ENCODE results near the gene GLS2. TPM values are rescaled to one million over a fixed set of nuclear protein-coding genes. Genes with fewer than 3 reads are reported as not detected.

GLS2 gene
- total and polyA plus RNA-seq, 2 donors (not counting 1 experiment from before 2014, with no cell fraction given), result 0.03 to 0.17 TPM

DNA sequence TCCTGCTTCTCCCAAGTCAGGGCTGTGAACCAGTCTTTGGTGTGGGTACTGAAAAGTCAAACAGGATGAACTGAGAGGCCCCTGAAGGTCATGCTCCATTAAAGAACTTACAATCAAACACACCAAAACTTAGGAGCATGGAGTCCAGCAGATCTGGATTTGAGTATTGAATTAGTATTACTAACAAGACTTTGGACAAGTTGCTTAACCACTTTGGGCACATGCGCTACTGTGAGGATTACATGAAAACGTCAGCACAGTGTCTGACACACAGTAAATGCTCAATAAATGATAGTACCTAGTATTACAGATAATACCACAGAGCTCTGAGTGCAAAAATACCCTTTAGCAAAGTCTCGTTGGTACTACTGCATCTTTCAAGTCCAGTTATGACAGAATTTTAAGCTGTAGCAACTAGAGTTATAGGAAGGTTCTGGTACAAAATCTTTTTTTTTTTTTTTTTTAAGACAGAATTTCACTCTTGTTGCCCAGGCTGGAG lies 62.0 kb downstream of the GLS2 start:
- peaks cover 8% of the 10 kb centered on the region for H3K36me3 ChIP-seq (ENCODE audit: control insufficient read depth, insufficient read depth, low read length)
- no peaks in the 10 kb centered on the region for H3K79me2 ChIP-seq (ENCODE audit: control insufficient read depth, insufficient read depth, low read length)
- H3K9ac ChIP-seq (ENCODE audit: insufficient read depth, low read length), result no peak overlapping the region
- no peak overlapping the region for H3K4me3 ChIP-seq (replicated peaks in 1 of 4; ENCODE audit: control extremely low read depth in 1 of 4, insufficient read depth in 1 of 4, low read depth in 3 of 4, low read length in 4 of 4)
- H3K9me3 ChIP-seq (ENCODE audit: control insufficient read depth, insufficient read depth, low read depth, low read length), result no peaks in the 10 kb centered on the region
- H3K27ac ChIP-seq (ENCODE audit: insufficient read depth, low read length), result no peak overlapping the region
- no peaks in the 10 kb centered on the region for H3K27me3 ChIP-seq (ENCODE audit: control insufficient read depth, insufficient read depth, low read length)
- H4K20me1 ChIP-seq (ENCODE audit: control insufficient read depth, extremely low read depth, insufficient read depth, low read length), result no peaks in the 10 kb centered on the region
- no peaks in the 10 kb centered on the region for H3K4me1 ChIP-seq (ENCODE audit: control insufficient read depth, extremely low read depth, insufficient read depth, low read length)
- DNase-seq (ENCODE audit: low read depth in 2 of 2), result no peak
- TF ChIP-seq EZH2 (IDR thresholded peaks at IDR 0.05; ENCODE audit: low read length, missing control alignments), result no peak
- TF ChIP-seq CTCF (conservative IDR thresholded peaks at IDR 0.05 in 1 of 2, IDR thresholded peaks at IDR 0.05 in 1 of 2; ENCODE audit: low read depth in 1 of 2, low read length in 2 of 2), result no peak
- H2AFZ ChIP-seq (ENCODE audit: low read length), result no peak overlapping the region
- no peak overlapping the region for H3K4me2 ChIP-seq (ENCODE audit: extremely low read depth, insufficient read depth, low read length)

GRCh38 chr12:56425193-56425592 lies 62.8 kb downstream of the GLS2 start:
- Histone ChIP-seq H2AFZ (ENCODE audit: low read length) (no peak overlapping the region), H3K9me3 (ENCODE audit: control insufficient read depth, insufficient read depth, low read depth, low read length) (no peaks in the 10 kb centered on the region), H3K4me1 (ENCODE audit: control insufficient read depth, extremely low read depth, insufficient read depth, low read length) (no peaks in the 10 kb centered on the region), H3K36me3 (ENCODE audit: control insufficient read depth, insufficient read depth, low read length) (peaks cover 11% of the 10 kb centered on the region), H4K20me1 (ENCODE audit: control insufficient read depth, extremely low read depth, insufficient read depth, low read length) (no peaks in the 10 kb centered on the region), H3K9ac (ENCODE audit: insufficient read depth, low read length) (no peak overlapping the region), H3K4me2 (ENCODE audit: extremely low read depth, insufficient read depth, low read length) (no peak overlapping the region), H3K4me3 (replicated peaks in 1 of 4; ENCODE audit: control extremely low read depth in 1 of 4, insufficient read depth in 1 of 4, low read depth in 3 of 4, low read length in 4 of 4) (no peak overlapping the region), H3K27me3 (ENCODE audit: control insufficient read depth, insufficient read depth, low read length) (no peaks in the 10 kb centered on the region), H3K27ac (ENCODE audit: insufficient read depth, low read length) (no peak overlapping the region), H3K79me2 (ENCODE audit: control insufficient read depth, insufficient read depth, low read length) (no peaks in the 10 kb centered on the region)
- DNase-seq (ENCODE audit: low read depth in 2 of 2), result no peak
- no peak for TF ChIP-seq CTCF (conservative IDR thresholded peaks at IDR 0.05 in 1 of 2, IDR thresholded peaks at IDR 0.05 in 1 of 2; ENCODE audit: low read depth in 1 of 2, low read length in 2 of 2)
- TF ChIP-seq EZH2 (IDR thresholded peaks at IDR 0.05; ENCODE audit: low read length, missing control alignments), result no peak

Other genes with a start within 250 kb of the GLS2 start
- 9.0 and 14.9 TPM in 2 replicates for gene ANKRD52, start 229.8 kb downstream of the GLS2 start, total RNA-seq
- gene ANKRD52, start 229.8 kb downstream of the GLS2 start, polyA plus RNA-seq, result 12.2 and 15.8 TPM in 2 replicates
- 6.4 and 9.1 TPM in 2 replicates for gene COQ10A, start 221.2 kb downstream of the GLS2 start, total RNA-seq
- 14.2 and 16.2 TPM in 2 replicates for gene COQ10A, start 221.2 kb downstream of the GLS2 start, polyA plus RNA-seq
- 70.4 and 117 TPM in 2 replicates for gene CS, start 187.8 kb downstream of the GLS2 start, total RNA-seq
- gene CS, start 187.8 kb downstream of the GLS2 start, polyA plus RNA-seq, result 170 and 228 TPM in 2 replicates
- 47.3 and 48.2 TPM in 2 replicates for gene CNPY2, start 172.2 kb downstream of the GLS2 start, total RNA-seq
- 124 and 142 TPM in 2 replicates for gene CNPY2, start 172.2 kb downstream of the GLS2 start, polyA plus RNA-seq
- gene PAN2, start 154.2 kb downstream of the GLS2 start, total RNA-seq, result 18.5 and 25.9 TPM in 2 replicates
- 11.4 and 17.3 TPM in 2 replicates for gene PAN2, start 154.2 kb downstream of the GLS2 start, polyA plus RNA-seq
- gene IL23A, start 149.3 kb downstream of the GLS2 start, total RNA-seq, result 0.17 TPM in 1 of 2 replicates, not detected in the other
- 0.12 TPM in 1 of 2 replicates, not detected in the other for gene IL23A, start 149.3 kb downstream of the GLS2 start, polyA plus RNA-seq
- gene STAT2, start 128.1 kb downstream of the GLS2 start, total RNA-seq, result 284 and 368 TPM in 2 replicates
- 112 and 148 TPM in 2 replicates for gene STAT2, start 128.1 kb downstream of the GLS2 start, polyA plus RNA-seq
- gene APOF, start 125.3 kb downstream of the GLS2 start, total RNA-seq, result not detected in 2 replicates
- not detected in 2 replicates for gene APOF, start 125.3 kb downstream of the GLS2 start, polyA plus RNA-seq
- 3.6 and 5.9 TPM in 2 replicates for gene TIMELESS, start 38.7 kb downstream of the GLS2 start, total RNA-seq
- gene TIMELESS, start 38.7 kb downstream of the GLS2 start, polyA plus RNA-seq, result 1.2 and 3.8 TPM in 2 replicates
- gene MIP, start 33.5 kb downstream of the GLS2 start, total RNA-seq, result not detected in 2 replicates
- gene MIP, start 33.5 kb downstream of the GLS2 start, polyA plus RNA-seq, result not detected in 2 replicates
- gene SPRYD4, start 19.6 kb downstream of the GLS2 start, total RNA-seq, result 1.0 and 1.7 TPM in 2 replicates
- 2.1 and 3.0 TPM in 2 replicates for gene SPRYD4, start 19.6 kb downstream of the GLS2 start, polyA plus RNA-seq
- 11.3 and 23.1 TPM in 2 replicates for gene RBMS2, start 33.7 kb upstream of the GLS2 start, total RNA-seq
- 66.9 and 76.2 TPM in 2 replicates for gene RBMS2, start 33.7 kb upstream of the GLS2 start, polyA plus RNA-seq
- gene BAZ2A, start 142.2 kb upstream of the GLS2 start, total RNA-seq, result 15.9 and 32.0 TPM in 2 replicates
- 39.9 and 42.5 TPM in 2 replicates for gene BAZ2A, start 142.2 kb upstream of the GLS2 start, polyA plus RNA-seq
- 376 and 613 TPM in 2 replicates for gene ATP5F1B, start 157.8 kb upstream of the GLS2 start, total RNA-seq
- 965 and 1,111 TPM in 2 replicates for gene ATP5F1B, start 157.8 kb upstream of the GLS2 start, polyA plus RNA-seq
- 53.7 and 60.3 TPM in 2 replicates for gene PTGES3, start 200.1 kb upstream of the GLS2 start, total RNA-seq
- 119 and 149 TPM in 2 replicates for gene PTGES3, start 200.1 kb upstream of the GLS2 start, polyA plus RNA-seq
- 1,188 and 1,487 TPM in 2 replicates for gene NACA, start 237.1 kb upstream of the GLS2 start, total RNA-seq
- 971 and 1,242 TPM in 2 replicates for gene NACA, start 237.1 kb upstream of the GLS2 start, polyA plus RNA-seq